Right renal cortex interstitium (tissue), 3 donors: ENCODE measurements around the gene ANKRD22. TPM values are rescaled to one million over a fixed set of nuclear protein-coding genes. Genes with fewer than 3 reads are reported as not detected.
"Not testable (repeated sequence)": the region's sequence is repeated elsewhere in the genome, so short reads cannot be mapped to it uniquely, and the experiment has no call there.

Source experiments
- DNase-seq, 3 donors: peaks; one replicate each; pipeline ENCODE4 v3.0.0-alpha.2; 2013; ENCODE audit warnings: low read depth in 3 of 3, low spot score in 2 of 3
- polyA plus RNA-seq, 3 donors: library from polyadenylated mRNA; unstranded; fragments of 120-200 nt; gene quantifications; one replicate each; pipeline ENCODE4 v1.2.1, GENCODE V29; 2013; ENCODE audit not compliant: insufficient read length in 3 of 3

The ANKRD22 gene
- polyA plus RNA-seq, 3 donors = 0.37 to 0.54 TPM; not detected in 1

DNA sequence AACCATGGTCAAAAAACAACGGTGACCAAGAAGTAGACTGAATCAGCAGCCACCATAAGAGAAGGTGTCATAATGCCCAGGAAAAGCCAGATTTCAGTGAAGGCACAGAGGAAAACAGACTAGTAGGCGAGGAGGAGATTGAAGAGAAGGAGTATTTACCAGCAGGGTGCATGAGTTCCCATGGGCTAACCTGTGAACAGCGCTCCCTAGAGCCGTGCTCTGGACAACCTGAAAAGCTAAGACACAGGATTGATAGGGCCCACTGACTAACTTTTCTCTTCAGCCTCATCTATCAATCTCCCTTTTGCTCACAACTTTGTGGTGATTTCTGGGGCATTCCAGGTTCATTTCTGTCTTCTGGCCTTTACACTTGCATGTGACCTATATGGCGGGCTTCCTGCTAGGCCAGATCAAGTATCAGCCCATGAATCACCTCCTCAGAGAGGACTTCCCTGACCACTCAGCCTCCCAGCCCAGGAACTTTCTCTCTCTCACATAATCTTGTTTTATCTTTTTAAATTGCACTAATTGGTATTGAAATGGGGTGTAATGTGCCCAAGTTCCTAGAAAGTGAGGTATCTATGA, 12.8 kb downstream of the ANKRD22 start:
- no peak for DNase-seq

DNA sequence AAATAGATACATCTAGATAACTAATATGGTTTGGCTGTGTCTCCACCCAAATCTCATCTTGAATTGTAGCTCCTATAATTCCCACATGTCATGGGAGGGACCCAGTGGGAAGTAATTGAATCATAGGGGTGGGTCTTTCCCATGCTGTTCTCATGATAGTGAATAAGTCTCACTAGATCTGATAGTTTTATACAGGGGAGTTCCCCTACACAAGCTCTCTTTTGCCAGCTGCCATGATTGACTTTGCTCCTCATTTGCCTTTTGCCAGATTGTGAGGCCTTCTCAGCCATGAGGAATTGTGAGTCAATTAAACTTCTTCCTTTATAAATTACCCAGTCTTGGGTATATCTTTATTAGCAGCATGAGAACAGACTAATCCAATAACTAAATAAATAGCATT, 14.0 kb downstream of the ANKRD22 start:
- not testable (repeated sequence) for DNase-seq

DNA sequence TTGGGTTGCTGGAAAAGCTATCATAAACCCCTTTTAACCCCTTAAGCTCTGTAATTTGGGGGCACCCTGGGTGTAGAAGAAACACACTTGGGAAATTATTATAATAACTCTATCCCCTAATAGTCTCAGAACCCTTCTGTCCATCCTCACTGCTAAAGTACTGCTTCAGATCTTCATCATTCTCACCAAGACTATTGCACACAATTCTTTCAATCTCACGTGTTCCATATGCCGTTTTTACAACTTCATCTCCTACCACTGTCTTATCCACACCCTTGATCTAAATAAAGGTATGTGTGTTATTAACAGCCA, 15.8 kb downstream of the ANKRD22 start:
- DNase-seq = no peak

DNA sequence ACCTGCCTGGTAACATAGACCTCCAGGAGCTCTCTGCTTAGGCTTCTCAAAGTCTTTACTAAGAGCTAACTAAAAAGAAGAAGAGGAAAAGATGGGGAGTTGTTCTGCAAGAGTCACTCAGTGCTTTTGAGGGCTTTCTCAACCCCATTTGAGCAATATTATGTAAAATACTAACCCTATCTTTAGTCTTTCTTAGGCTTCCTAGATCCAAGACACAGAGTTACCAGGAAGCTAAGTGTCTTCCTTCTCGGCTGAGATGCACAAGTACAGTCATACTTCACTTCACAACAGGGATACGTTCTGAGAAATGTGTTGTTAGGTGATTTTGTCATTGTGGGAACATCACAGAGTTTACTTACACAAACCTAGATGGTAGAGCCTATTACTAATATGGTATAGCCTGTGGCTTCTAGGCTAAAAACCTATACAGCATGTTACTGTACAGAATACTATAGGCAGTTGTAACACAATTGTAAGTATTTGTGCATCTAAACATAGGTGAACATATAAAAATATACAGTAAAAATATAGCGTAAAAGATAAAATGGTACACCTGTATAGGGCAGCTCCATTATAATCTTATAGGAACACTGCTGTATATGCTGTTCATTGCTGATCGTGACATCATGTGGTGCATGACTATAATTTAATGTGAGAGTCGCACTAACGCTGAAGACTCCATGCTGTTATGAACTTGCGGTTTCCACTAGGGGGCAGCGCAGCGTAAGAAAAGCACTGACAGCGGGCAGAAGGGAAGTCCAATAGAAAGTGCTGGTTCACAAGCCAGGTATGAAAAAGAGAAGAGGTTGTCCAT, 16.3 kb downstream of the ANKRD22 start:
- DNase-seq = peak; percentile 54 to 68 (median 62)

DNA sequence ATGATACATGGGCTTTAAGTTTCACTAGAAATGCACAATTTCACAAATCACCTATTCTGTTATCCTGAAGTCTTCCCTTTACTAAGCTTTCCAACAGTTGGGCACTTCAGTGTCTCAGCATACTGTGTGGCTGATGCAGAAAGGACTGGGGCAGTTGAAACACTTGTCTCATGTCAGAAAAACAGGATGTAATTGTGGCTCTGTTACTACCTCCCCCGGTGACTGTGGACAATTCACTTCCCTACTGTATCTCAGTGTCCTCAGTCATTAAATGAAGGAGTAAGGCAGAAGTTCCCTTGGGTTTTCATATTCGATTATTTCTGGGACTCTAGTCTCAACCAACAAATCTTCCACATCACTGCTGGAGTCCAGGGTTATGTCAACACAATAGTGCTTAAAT, 17.9 kb downstream of the ANKRD22 start:
- DNase-seq = no peak

DNA sequence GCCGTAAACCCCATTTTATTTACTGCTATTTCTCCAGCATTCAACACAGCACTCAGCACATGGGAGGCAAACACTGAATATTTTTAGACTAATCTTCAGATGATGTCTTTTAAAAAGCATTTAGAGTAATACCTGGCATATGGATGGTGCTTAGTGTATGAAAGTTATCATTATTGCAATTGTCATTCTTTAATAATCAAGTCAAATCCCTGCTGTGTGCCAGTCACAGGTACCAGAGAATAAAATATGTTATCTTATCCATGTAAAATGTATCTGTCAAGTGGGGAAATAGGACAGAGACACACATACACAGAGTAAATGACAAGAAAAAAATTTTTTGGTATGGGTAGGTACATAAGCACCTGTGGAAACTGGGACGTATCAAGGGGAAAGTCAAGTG, 18.5 kb downstream of the ANKRD22 start:
- DNase-seq = no peak

DNA sequence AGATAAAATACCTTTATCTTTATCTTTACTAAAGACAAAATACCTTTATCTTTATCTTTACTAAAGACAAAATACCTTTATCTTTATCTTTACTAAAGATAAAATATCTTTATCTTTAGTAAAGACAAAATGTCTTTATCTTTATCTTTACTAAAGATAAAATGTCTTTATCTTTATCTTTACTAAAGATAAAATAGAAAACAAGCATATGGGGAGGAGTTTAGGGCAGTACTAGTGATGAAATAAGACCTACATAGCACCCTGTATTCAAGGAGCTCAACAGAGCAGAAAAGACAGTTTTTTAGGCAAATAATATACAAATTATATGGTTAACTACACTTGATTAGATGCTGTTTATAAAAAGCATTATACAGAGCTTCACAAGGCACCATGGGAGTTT, 19.3 kb downstream of the ANKRD22 start:
- DNase-seq = no peak

DNA sequence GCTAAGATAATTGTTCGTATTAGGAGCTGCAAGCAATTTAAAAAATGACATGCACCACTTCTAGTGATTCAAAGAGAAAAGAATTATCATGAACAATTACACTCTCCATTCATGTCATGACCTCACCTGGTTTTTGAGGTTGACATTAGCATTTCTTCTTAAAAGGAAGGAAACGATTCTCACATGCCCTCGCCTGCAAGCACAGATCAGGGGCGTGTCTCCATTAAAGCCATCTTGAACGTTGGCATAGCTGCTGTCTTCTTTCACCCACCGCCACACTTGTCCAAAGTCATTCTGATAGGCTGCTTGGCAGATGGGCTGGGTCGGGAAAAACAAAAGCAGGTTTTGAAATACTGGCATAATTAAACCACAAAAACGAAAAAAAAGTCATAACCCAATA, 19.9 kb downstream of the ANKRD22 start:
- DNase-seq = no peak

DNA sequence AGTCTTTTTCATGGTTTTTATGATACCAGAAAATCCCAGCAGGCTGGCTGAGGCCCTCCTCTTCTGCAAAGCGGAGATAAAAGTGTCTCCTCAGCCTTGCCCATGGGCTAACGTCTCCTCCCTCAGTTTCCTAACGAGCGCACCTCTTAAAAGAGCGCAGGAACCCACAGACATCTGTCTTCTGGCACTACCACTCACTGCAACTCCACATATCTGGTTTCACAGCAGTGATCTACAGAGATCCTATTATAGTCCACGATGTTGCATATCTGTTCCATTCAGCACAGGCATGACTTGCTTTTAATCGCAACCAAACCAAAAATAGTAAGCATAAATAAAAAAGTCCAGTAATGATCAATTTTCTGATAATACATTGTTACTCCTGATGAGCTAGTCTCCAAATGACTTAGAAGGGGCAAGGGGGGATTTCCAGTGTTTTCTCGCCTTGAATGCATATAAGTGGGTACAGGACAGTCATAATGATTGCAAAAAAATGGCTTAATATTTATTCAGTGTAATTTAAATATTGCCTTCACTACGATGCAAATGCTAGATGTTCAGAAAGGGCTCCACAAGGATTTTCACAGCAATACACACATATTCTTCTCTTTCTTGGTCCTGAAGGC, 20.9 kb downstream of the ANKRD22 start:
- DNase-seq = no peak

DNA sequence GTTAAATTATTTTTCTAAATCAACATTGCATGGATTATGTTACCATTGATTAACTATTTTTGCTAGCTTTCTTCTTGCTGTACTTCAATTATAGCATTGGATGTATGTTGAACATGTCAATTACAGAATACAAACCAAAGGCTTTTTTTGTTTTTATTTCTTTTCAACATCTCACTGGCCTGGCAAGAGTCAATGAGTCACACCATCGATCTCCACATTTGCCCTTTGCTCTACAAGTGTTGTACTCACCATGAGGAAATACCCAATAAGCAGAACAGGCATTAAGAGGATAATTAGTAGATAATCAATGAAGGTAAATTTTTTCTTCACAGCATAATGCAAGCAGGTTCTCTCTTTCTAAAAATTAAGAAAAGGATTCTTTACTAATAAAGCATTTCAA, 23.3 kb downstream of the ANKRD22 start:
- no peak for DNase-seq

DNA sequence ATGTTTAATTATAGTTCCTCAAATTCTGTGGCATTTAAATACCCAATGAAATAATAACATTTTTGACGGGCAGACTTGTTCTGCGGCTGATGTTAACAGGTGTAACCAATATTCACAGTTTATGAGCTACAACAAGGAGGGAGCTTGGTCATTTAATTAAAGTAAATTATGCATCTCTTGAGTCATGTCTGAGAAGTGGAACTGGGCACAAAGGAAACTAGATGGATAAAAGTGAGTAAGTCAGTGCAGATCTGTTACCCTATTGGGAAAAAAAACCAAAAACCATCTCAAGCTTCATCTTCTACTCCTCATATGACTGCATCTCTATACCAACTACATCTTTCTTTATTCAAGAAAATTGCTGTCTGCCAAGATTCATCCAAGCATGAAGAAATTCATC, 24.0 kb downstream of the ANKRD22 start:
- DNase-seq = no peak

DNA sequence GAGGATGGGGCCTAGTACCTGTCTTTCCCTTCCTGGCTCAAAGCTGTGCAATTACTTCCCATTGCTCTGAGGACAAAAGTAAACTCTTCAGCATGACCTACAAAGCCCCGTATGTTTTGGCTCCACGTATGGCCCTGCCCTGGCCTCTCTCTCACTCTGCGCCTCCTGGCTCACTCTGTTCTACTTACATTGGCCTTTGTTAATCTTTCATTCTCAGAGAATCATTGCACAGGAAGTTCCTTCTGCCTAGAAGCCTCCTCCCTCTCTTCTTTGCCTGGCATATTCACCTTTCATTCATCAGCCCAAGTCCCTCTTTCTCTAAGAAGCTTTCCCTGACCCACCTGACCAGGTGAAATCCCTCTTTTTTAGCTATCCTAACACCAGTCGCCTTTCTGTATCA, 25.3 kb downstream of the ANKRD22 start:
- DNase-seq = no peak

DNA sequence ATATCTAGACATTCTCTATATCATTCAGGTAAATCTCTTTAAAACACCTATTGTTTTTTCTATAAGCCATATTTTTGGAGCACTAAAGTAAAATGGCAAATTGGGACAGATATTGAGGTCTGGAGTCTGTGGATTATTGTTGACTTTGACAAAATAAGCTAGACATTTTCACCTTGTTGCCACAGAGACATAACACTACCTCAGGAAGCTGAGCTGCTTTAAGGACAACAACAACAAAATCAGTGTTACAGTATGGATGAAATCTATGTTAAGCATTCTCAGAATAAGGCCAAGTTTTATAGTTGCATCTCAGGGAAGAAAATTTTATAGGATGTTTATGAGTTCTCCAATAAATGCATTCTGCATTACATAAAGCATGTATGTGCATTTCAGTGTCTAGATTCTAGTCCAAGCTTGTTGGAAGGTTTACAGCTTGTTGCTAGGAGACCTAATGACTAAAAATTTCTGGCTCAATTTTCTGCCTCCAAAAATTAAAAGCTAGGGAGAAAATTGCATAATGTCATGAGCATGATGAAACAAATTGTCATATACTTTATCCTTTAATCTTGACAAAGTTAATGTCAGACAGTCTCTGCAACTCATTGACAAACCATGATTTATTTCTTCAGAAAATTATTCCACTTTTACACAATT, 30.8 kb downstream of the ANKRD22 start:
- peak in 2 of 3 donors; percentile 24 to 44 for DNase-seq

DNA sequence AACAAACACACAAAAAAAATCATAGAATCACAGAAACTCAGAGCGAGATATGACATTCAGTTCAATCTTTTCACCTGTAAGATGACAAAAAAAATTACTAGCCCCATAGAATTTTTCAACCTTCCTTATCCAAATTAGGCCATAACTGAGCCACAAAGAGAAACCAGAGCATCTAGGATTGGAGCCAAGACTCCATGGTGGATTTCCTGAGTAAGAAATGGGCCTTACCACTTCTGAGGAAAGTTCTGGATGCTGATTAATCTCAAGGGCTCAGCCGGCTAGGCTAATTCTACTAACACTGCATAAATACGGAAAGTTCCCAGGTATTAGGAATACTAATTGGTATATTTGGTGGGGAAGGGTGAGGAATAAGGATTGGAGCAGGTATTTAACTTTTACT, 32.4 kb downstream of the ANKRD22 start:
- no peak for DNase-seq

DNA sequence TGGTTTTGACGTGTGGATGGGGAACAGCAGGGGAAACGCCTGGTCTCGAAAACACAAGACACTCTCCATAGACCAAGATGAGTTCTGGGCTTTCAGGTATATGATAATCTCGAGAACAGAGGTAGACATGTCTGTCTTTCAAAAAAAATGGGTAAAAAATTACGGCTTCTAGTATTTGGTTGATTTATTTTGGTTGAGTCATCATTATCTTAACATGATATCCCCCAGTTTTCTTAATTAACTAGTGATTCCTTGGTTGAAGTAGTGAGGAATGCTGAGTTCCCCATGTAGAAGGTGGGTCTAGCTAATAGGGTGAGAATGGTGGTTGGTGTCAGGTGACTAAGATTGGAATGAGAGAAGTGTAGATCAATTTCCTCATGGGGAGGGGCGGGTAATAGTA, 38.4 kb downstream of the ANKRD22 start:
- DNase-seq = no peak

DNA sequence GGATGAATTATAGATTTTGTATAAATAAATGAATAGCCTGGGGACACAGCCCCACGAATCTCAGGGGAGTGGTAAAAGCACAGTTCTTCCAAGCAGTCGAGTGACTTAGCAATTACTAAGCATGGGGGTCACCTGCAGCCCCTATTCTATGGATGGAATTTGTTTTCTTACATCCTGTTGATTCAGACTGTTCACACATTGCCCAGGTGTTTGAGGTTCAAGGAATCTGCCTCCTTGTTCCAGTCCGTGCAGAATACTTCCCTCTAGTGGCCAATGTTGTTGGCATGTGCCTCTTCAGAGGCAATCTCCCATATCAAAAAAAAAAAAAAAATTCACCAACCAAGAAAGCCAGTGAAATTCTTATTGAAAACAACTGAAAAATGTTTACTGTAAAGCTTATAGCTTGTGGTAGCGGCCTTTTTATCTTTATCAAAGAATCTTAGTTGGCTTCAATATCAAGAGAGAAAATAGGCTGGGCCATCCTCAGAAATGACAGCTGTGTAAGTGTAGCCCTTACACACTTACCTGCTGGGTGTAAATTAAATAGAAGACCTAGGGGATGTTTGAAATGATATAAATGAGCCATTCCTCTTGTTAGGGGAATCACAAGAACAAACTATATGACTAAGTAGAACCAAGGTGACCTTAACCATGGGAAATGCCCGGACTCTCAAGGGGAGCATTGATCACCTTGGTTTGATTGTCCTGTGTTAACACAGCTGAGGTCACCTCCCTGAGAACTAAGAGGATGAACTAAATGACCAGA, 41.3 kb downstream of the ANKRD22 start:
- peak; percentile 8 to 21 (median 17) for DNase-seq

DNA sequence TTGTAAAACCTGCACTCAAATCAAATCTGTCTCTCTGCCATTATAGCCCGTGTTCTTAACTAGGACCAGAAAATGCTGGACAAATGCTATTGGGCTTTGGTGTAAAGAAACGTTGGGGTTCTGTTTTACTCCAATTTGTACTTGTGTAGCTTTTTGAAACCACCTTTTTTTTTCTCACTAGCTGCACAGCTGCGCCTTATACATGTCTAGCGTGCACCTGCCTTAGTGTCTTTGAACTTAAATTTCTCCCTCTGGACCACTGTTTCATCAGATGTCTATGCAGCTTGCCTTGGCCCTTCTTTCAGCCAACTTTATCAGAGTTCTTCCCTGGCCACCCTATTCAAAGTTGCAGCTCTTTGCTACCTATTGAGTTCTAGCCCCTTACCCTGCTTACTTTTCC, 42.0 kb downstream of the ANKRD22 start:
- DNase-seq = no peak

DNA sequence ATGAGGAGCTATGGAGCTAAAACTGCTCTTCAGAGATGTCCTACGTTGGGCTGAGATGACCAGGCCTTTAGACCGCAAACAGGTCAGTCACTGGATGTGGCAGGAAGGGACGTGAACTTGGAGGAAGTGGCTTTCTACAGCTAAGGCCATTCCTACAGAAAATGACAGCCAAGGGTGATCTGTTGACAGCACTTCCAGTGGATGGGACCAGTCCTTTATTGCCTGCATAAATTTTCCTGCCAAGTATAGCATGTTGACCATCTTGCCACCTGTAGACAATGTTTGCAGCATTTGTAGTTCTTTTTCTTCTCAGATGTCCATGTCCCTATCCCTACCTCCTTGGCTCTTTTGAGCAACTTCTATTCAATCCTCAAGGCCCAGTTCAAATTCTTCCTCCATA, 45.7 kb downstream of the ANKRD22 start:
- no peak for DNase-seq

DNA sequence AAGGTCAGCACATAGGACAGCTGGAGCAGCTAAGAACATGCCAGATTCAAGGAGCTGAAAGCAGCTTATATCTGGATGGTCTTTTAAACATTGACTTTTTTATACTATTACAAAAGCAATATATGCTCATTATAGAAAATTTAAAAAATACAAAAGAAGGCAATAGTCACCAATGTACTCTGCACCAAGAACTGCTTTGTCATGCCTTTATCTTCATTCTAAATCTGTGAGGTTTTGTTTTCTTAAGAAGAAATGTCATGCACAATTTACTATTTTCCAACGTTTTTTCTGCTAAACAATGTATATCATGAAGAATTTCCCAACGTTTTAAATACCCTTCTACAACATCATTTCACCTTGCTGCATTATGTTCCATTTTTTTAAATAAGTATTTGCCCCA, 46.3 kb downstream of the ANKRD22 start:
- no peak for DNase-seq

DNA sequence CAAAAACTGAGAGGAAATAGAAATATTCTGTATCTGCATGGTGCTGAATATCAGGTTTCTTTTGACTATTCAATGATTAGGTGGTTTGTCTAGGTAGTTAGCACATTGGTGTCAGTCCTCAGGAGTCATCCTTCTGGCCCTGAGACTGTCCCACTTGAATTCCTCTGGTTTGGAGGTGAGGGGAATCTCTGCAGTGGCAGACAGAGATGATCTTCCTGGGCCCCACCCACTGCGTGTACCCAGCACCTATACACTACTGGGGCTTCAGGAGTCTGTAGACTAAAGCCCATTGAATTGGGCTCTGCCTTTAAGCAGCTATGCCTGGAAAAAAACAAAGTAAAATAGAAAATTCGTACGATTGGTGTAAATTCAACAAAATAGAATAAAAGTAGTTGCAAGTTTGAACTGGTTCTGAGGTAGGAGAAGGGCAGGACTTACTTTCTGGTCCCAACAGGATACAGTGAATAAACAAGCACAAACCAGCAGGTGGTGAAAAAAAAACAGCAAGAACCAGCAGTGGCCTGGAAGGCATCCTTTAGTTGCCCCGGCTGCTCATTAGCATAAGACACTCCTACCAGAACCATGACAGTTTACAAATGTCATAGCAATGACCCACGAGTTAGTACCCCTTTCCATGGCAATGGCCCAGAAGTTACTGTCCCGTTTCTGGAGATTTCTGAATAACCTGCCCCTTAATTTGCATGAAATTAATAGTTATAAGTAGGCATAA, 47.4 kb downstream of the ANKRD22 start:
- no peak for DNase-seq
